Stomach (tissue), 4 donors: ENCODE results near the gene TBX4.

Experiments
- CTCF ChIP-seq, 7 experiments: fragments of 450-650 bp in 4 of 7; fragments of 200-600 bp in 3 of 7; sonication (generic) in 3 of 7; IDR thresholded peaks; one replicate each; pipeline ENCODE4 v1.5.1; 2016 to 2019; ENCODE audit warnings: antibody characterized with exemption in 7 of 7, control low read depth in 2 of 7, mild to moderate bottlenecking in 1 of 7
- POLR2AphosphoS5 ChIP-seq, 3 donors: sonication (generic); formaldehyde crosslinking; IDR thresholded peaks; one replicate each; pipeline ENCODE4 v1.6.1; 2016; ENCODE audit warnings: antibody characterized with exemption in 3 of 3

DNA sequence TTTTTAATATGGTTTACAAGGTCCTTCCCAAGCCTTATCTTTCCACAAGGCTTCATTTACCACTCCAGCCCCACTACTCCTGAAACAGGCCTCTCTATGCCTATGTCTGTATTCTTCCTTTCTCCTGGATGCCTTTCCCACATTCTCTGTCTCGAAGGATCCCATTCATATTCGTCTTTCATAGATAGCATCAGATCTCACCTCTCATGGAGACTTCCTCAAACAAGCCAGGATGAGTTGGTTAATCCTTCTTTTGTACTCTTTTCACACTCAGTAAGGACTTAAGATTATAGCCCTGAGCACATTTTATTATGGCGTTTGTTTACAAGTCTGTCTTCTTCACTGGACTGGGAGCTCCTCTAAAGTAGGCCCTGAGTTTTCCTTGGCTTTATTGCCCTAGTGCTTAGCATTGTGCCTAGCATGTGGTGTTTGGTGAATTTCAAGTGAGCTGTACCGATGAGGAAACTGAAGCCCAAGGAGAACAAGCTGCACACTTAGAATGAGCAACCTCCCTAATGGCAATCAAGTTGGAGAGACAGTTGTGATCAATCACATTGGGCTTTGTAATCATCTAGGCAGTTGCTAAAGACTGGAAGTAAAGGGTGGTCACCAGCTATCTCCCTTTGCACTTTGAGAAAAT, 10.0 kb upstream of the TBX4 start:
- TF ChIP-seq CTCF (IDR thresholded peaks at IDR 0.05) (no peak), POLR2AphosphoS5 (IDR thresholded peaks at IDR 0.05) (no peak)
